GM12878 (cell line): ENCODE data around the gene IL31. TPM values are rescaled to one million over a fixed set of nuclear protein-coding genes. Genes with fewer than 3 reads are reported as not detected.

Experiments used
- BACH1 ChIP-seq: fragments of 450-650 bp; IDR thresholded peaks from 2 replicates; pipeline ENCODE4 v1.6.1; 2017; ENCODE audit warnings: mild to moderate bottlenecking, borderline replicate concordance
- CUX1 ChIP-seq: IDR thresholded peaks from 2 replicates; pipeline ENCODE4 v1.6.1; 2012; ENCODE audit warnings: improper control_type of control experiment, low read depth, low read length; ENCODE audit not compliant: insufficient replicate concordance
- EZH2 ChIP-seq: IDR thresholded peaks from 2 replicates; pipeline ENCODE4 v1.6.1; 2012; ENCODE audit warnings: low read depth, mild to moderate bottlenecking, control low read depth, inconsistent platforms, low read length, borderline replicate concordance; ENCODE audit not compliant: control insufficient read depth
- MEF2A ChIP-seq: IDR thresholded peaks from 2 replicates; pipeline ENCODE4 v1.6.1; 2011; ENCODE audit warnings: low read depth, mild to moderate bottlenecking, low read length, moderate library complexity; ENCODE audit not compliant: insufficient read depth
- MLLT1 ChIP-seq: fragments of 450-650 bp; IDR thresholded peaks from 2 replicates; pipeline ENCODE4 v1.6.1; 2016; ENCODE audit warnings: mild to moderate bottlenecking
- POLR2AphosphoS2 ChIP-seq: IDR thresholded peaks from 2 replicates; pipeline ENCODE4 v1.6.1; 2011; ENCODE audit warnings: low read depth, mild to moderate bottlenecking, low read length, improper control_type of control experiment, moderate library complexity
- PRDM15 ChIP-seq: fragments of 450-650 bp; formaldehyde crosslinking; IDR thresholded peaks from 2 replicates; pipeline ENCODE4 v1.4.0; 2020; ENCODE audit warnings: mild to moderate bottlenecking, moderate library complexity
- RFX5 ChIP-seq: IDR thresholded peaks from 2 replicates; pipeline ENCODE4 v1.6.1; 2011; ENCODE audit warnings: low read depth, low read length, improper control_type of control experiment
- SREBF2 ChIP-seq: IDR thresholded peaks from 2 replicates; pipeline ENCODE4 v1.6.1; 2012; ENCODE audit warnings: mild to moderate bottlenecking, low read length
- SRF ChIP-seq, 2 experiments: IDR thresholded peaks; 2 replicates each; pipeline ENCODE4 v1.6.1; 2011; ENCODE audit warnings: low read depth in 2 of 2, low read length in 2 of 2, mild to moderate bottlenecking in 1 of 2, moderate library complexity in 1 of 2
- TCF12 ChIP-seq: IDR thresholded peaks from 2 replicates; pipeline ENCODE4 v1.6.1; 2011; ENCODE audit warnings: low read depth, mild to moderate bottlenecking, low read length
- ZNF687 ChIP-seq: fragments of 450-650 bp; IDR thresholded peaks from 2 replicates; pipeline ENCODE4 v1.6.1; 2017; ENCODE audit warnings: mild to moderate bottlenecking, moderate library complexity
- polyA plus RNA-seq, 11 experiments: library from polyadenylated mRNA; depleted of rRNA in 4 of 11; unstranded in 6 of 11; stranded (reverse) in 5 of 11; fragments of >200 nt; fragmentation: Nextera tagmentation in 4 of 11; fragmentation: Illumina TruSeq in 1 of 11; extraction: Ambion mirVana in 4 of 11; extraction: Trizol in 1 of 11; gene quantifications; 1 replicate in 1 of 11; 2 replicates in 10 of 11; pipeline versions ENCODE4 v1.2.1 to v1.2.3, GENCODE V29; 2011 to 2016; ENCODE audit warnings: inconsistent platforms in 2 of 11, missing spikeins in 2 of 11, low read depth in 1 of 11
- total RNA-seq, 4 experiments: library from RNA; depleted of rRNA in 3 of 4; stranded (reverse); fragments of >200 nt in 3 of 4; fragmentation: Illumina TruSeq in 1 of 4; extraction: Trizol in 1 of 4; gene quantifications; 2 replicates each; pipeline versions ENCODE4 v1.2.1 to v1.2.3, GENCODE V29; 2013 to 2021

IL31 gene
- total and polyA plus RNA-seq, 10 of the 15 experiments (the other 5 are each of a cell fraction or from before 2014, with no cell fraction given) = not detected

- TF ChIP-seq EZH2 (no peak), PRDM15 (CRISPR knock-in tag) (no peak), MLLT1 (no peak), MEF2A (0 out of 2 replicates have a peak, but pooled peaks have one; percentile 42), SREBF2 (no peak), RFX5 (no peak), TCF12 (peak; percentile 13), SRF (IDR thresholded peaks at IDR 0.05; ENCODE audit: low read depth in 2 of 2, low read length in 2 of 2) (0 out of 4 replicates have a peak, but pooled peaks of 1 of the 2 experiments have one; percentile 10), POLR2AphosphoS2 (no peak), CUX1 (no peak), ZNF687 (no peak), BACH1 (no peak)
Measured at GRCh38 chr12:122166422-122167349, 7.3 kb downstream of the IL31 start (continued).
